ENCODE results near the gene CNOT9.

CNOT9 gene

GRCh38 chr2:218644721-218645120, 76.1 kb downstream of the CNOT9 start:
- DNase-seq (ENCODE audit: low read depth), result no peak

- no peak for DNase-seq (ENCODE audit: low read depth)
These were observed 76.5 kb downstream of the CNOT9 start for GRCh38 chr2:218645126-218645525.
